HL-60/S4 (cell line): ENCODE results near the gene C16orf95.
"Not testable (repeated sequence)": the region's sequence is repeated elsewhere in the genome, so short reads cannot be mapped to it uniquely, and the experiment has no call there.

ENCODE experiments used
- in situ Hi-C: fragments of 300-500 bp; cut with MboI; formaldehyde crosslinking; loops from 2 replicates; pipeline ENCODE4 v1.14.3; 2022; ENCODE audit warnings: low sequenced_read_pairs

Gene C16orf95

GRCh38 chr16:87316923-87317749 lies at the start of gene C16orf95:
Gene C16orf95 (minus strand): TSS chr16:87317392. CDS start chr16:87317242, 150 bp downstream.
- in situ Hi-C loops = no loop called here

GRCh38 chr16:87366930-87367329 lies 49.7 kb upstream of the C16orf95 start:
- in situ Hi-C loops = no loop called here

GRCh38 chr16:87366288-87366687 lies 49.1 kb upstream of the C16orf95 start:
- in situ Hi-C loops = no loop called here

GRCh38 chr16:87365021-87365713 lies 48.0 kb upstream of the C16orf95 start:
- in situ Hi-C loops = no loop called here

- in situ Hi-C loops = no loop called here
Observed at GRCh38 chr16:87363771-87364455, 46.7 kb upstream of the C16orf95 start.

- in situ Hi-C loops = not testable (repeated sequence)
Observed at GRCh38 chr16:87362828-87363559, 45.8 kb upstream of the C16orf95 start.

- in situ Hi-C loops = no loop called here
Observed at GRCh38 chr16:87361916-87362619, 44.9 kb upstream of the C16orf95 start.

- in situ Hi-C loops = no loop called here
Observed at GRCh38 chr16:87360862-87361610, 43.8 kb upstream of the C16orf95 start.

- in situ Hi-C loops = no loop called here
Observed at GRCh38 chr16:87359121-87359520, 41.9 kb upstream of the C16orf95 start.

GRCh38 chr16:87358696-87359095 lies 41.5 kb upstream of the C16orf95 start:
- in situ Hi-C loops = no loop called here

GRCh38 chr16:87358250-87358649 lies 41.1 kb upstream of the C16orf95 start:
- in situ Hi-C loops = no loop called here

GRCh38 chr16:87356491-87356853 lies 39.3 kb upstream of the C16orf95 start:
- in situ Hi-C loops = no loop called here

GRCh38 chr16:87353613-87354012 lies 36.4 kb upstream of the C16orf95 start:
- in situ Hi-C loops = no loop called here

- in situ Hi-C loops = no loop called here
Observed at GRCh38 chr16:87352818-87353217, 35.6 kb upstream of the C16orf95 start.

GRCh38 chr16:87351320-87351698 lies 34.1 kb upstream of the C16orf95 start:
- in situ Hi-C loops = no loop called here

GRCh38 chr16:87350681-87351319 lies 33.6 kb upstream of the C16orf95 start:
- in situ Hi-C loops = no loop called here

- in situ Hi-C loops = no loop called here
Observed at GRCh38 chr16:87350031-87350430, 32.8 kb upstream of the C16orf95 start.

- in situ Hi-C loops = no loop called here
Observed at GRCh38 chr16:87348616-87349157, 31.5 kb upstream of the C16orf95 start.
